HG02870 (cell line): ENCODE measurements around the gene SPCS1.
"Not testable (repeated sequence)": the region's sequence is repeated elsewhere in the genome, so short reads cannot be mapped to it uniquely, and the experiment has no call there.

Source experiments
- ATAC-seq: cut with Tn5 transposase; IDR thresholded peaks from one replicate; pipeline ENCODE4 v1.9.1; 2021; ENCODE audit warnings: mild to moderate bottlenecking, moderate library complexity; ENCODE audit not compliant: unreplicated experiment

SPCS1 gene

DNA sequence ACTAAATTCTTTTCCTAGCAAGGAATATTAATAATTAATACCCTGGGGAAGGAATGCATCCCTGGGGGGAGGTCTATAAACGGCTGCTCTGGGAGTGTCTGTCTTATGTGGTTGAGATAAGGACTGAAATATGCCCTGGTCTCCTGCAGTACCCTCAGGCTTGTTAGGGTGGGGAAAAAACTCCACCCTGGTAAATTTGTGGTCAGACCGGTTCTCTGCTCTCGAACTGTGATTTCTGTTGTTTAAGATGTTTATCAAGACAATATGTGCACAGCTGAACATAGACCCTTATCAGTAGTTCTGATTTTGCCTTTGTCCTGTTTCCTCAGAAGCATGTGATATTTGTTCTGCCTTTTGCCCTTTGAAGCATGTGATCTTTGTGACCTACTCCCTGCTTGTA lies 22.8 kb downstream of the SPCS1 start:
- not testable (repeated sequence) for ATAC-seq

DNA sequence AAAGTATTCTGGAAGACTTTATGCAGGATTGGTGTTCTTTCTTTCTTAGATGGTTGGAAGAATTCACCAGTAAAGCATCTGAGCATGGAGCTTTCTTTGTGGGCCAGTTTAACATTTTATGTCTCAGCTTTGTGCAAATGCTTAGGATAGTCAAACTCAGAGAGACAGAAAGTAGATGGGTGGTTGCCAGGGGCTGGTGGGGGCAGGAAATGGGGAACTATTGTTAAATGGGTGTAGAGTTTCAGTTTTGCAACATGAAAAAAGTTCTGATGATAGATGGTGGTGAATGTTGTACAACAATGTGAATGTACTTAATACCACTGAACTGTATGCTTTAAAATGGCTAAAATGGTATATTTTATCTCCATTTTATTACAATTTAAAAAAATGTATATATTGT lies 24.8 kb downstream of the SPCS1 start:
- ATAC-seq, result no peak

- ATAC-seq, result no peak
These were observed 25.7 kb downstream of the SPCS1 start for GRCh38 chr3:52731590-52731989.

- no peak for ATAC-seq
These were observed 27.5 kb downstream of the SPCS1 start for GRCh38 chr3:52733256-52733891.

DNA sequence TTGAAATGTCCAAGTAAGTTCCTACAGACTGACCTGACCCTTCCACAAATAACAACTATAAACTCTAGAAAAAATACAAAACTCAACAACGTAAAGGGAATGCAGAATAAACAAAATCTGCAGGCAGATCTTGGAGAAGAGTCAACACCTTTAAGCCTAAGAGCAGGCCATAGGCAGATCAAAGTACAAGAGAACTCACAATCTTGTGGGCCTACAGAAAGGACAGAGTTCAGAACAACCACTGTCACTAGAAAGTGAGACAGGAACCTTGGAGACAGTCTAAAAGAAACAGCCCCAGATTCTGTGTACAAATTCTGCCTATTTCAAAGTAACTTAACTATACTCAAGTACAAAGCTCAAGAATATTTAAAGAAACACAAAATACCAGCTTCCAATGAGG lies 33.8 kb downstream of the SPCS1 start:
- no peak for ATAC-seq

GRCh38 chr3:52742418-52743041 lies 36.6 kb downstream of the SPCS1 start:
- ATAC-seq, result no peak

DNA sequence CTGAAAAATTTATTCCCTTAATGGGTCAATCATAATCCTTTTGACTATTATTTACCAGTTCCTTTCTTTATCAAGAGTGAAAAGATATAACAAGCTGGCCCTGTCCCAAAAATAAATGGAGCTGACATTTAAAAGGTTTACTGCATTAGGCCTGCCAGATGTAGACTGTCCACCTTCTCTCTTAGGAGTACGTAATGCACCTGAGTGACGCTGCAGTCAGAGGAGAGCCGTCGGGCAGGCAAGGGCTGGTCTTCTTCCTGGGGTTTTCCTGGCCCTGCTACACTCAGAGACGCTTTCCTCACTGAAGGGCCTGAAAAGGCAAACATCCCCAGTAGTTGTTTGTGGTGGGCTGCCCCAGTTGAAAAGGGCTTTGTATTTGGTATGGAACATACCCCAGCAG lies 37.2 kb downstream of the SPCS1 start:
- ATAC-seq, result no peak

DNA sequence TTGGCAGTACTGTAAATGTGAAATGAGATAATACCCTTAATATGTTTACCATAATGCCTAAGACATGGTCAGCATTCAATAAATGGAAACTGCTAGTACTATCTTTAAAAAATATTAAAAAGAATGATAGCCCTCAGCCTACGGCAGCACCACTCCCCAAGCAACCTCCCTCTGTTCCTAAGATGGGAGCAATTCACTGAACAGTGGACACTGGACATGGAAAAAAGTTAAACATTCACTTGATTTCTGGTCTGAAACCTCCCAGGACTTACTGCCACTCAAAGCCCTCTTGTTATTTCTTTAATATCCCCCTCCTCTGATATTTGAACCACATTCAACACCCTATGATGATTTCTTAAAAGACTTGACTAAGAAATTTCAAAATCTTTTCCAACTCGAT lies 37.8 kb downstream of the SPCS1 start:
- ATAC-seq, result no peak

DNA sequence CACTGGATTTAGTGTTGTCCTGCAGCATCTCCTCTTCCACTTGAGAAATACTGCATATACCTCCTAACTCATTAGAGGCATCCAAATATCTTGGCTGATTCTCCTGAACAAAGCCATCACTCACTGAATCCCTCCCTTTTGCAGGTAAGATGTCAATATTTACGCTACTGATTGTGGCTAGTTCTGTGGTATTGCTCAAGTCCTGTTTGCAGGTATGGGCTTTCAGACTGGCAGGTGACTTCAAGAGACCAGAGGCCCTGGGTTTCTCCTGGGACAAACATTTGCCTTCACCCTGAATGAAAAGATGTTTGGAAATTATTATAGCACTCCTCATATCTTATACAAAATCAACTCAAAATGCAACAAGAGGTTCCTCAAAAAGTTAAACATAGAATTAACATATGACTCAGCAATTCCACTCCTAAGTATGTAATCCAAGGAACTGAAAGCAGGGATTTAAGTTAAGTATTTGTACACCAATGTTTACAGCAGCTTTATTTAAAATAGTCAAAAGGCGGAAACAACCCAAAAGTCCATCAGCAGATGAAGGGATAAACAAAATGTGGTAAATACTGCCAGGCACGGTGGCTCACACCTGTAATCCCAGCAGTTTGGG lies 46.2 kb downstream of the SPCS1 start:
- no peak for ATAC-seq

- no peak for ATAC-seq
These were observed 48.5 kb downstream of the SPCS1 start for GRCh38 chr3:52754373-52754772.

DNA sequence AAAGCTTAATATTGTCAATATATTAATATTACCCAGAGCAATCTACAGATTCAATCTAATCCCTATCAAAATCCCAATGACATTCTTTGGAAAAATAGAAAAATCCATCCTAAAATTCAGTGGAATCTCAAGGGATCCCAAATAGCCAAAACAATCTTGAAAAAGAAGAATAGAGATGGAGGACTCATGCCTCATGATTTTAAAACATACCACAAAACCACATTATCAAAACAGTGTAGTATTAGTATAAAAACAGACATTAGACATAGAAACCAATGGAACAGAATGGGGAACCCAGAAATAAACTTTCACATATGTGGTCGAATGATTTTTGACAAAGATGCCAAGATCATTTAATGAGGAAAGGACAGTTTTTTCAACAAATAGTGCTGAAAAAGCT lies 50.2 kb downstream of the SPCS1 start:
- no peak for ATAC-seq
